ENCODE data around the gene CERCAM. TPM values are rescaled to one million over a fixed set of nuclear protein-coding genes. Genes with fewer than 3 reads are reported as not detected.

Gene CERCAM
- polyA plus RNA-seq, 2 of the 4 experiments (the other 2 are of a cell fraction) = 16.5 to 28.5 TPM

GRCh38 chr9:128408963-128409431 is 11.7 kb upstream of the CERCAM start (continued):
- TF ChIP-seq NFE2L2 (conservative IDR thresholded peaks at IDR 0.05; ENCODE audit: low read length) (no peak), RNF2 (IDR thresholded peaks at IDR 0.05; ENCODE audit: borderline replicate concordance, low read depth) (no peak)

- CTCF ChIA-PET = interaction anchor here (0.6 to 7.0 kb wide), 10 partner anchors 11 to 147 kb away, joined by 3 to 52 read pairs (median 5); partner anchors contain the start of genes CERCAM and URM1
- WGBS (ENCODE audit: missing lambda C conversion rate) = 67% methylated on average over 8 of the region's 8 CpGs
- DNase-seq (ENCODE audit: low read depth in 1 of 2, low spot score in 1 of 2) (no peak), FAIRE-seq (no peak), ATAC-seq (peak in 1 of 2 experiments; percentile 6; a peak in 2 of 6 replicates)
- Histone ChIP-seq H3K9me3 (no peaks in the 10 kb centered on the region), H3K27ac (no peak overlapping the region), H3K4me3 (no peak overlapping the region), H3K4me2 (no peak overlapping the region), H3K4me1 (peaks cover 6% of the 10 kb centered on the region; the same call in 1 of the 3 replicates)
- POLR2A ChIA-PET = no interaction called here
- TF ChIP-seq KDM1A (IDR thresholded peaks at IDR 0.05; ENCODE audit: low read depth) (no peak), RNF2 (IDR thresholded peaks at IDR 0.05; ENCODE audit: borderline replicate concordance, low read depth) (no peak), MYC (IDR thresholded peaks at IDR 0.05; ENCODE audit: borderline replicate concordance, low read length) (no peak), ZFP36 (IDR thresholded peaks at IDR 0.05; ENCODE audit: borderline replicate concordance, partially characterized antibody) (no peak), KDM5A (IDR thresholded peaks at IDR 0.05) (no peak), RARB (CRISPR knock-in tag; IDR thresholded peaks at IDR 0.05) (no peak), FOSL2 (IDR thresholded peaks at IDR 0.05) (no peak), FOSL2 (CRISPR knock-in tag; IDR thresholded peaks at IDR 0.05) (no peak), HOXB13 (CRISPR knock-in tag; IDR thresholded peaks at IDR 0.05; ENCODE audit: low read depth) (no peak), JUN (IDR thresholded peaks at IDR 0.05) (no peak), MAZ (IDR thresholded peaks at IDR 0.05; ENCODE audit: borderline replicate concordance, low read depth, low read length) (no peak), PBX3 (IDR thresholded peaks at IDR 0.05) (no peak)
These were observed 11.2 kb upstream of the CERCAM start for GRCh38 chr9:128409450-128409849.

GRCh38 chr9:128409978-128410377 is 10.7 kb upstream of the CERCAM start:
- 24% methylated on average over 6 of the region's 6 CpGs for WGBS (ENCODE audit: missing lambda C conversion rate)
- Histone ChIP-seq H3K4me2 (no peak overlapping the region), H3K4me3 (no peak overlapping the region), H3K9me3 (no peaks in the 10 kb centered on the region), H3K4me1 (peaks cover 6% of the 10 kb centered on the region; the same call in 1 of the 3 replicates), H3K27ac (no peak overlapping the region)
- DNase-seq (ENCODE audit: low read depth in 1 of 2, low spot score in 1 of 2) (peak in 1 of 2 experiments; percentile 59), FAIRE-seq (no peak), ATAC-seq (peak; percentile 64 to 77)
- POLR2A ChIA-PET = no interaction called here
- peak in 1 of 2 experiments; percentile 46; a peak in 3 of 5 replicates for TF ChIP-seq RAD21 (conservative IDR thresholded peaks at IDR 0.05 in 1 of 2, IDR thresholded peaks at IDR 0.05 in 1 of 2)
- TF ChIP-seq SMC3 (IDR thresholded peaks at IDR 0.05) = 0 out of 3 replicates have a peak, but pooled peaks have one; percentile 10
- TF ChIP-seq NPAS2 (CRISPR knock-in tag; IDR thresholded peaks at IDR 0.05; ENCODE audit: borderline replicate concordance) = no peak
- CTCF ChIA-PET = interaction anchor here (0.6 to 7.0 kb wide), 13 partner anchors 8 to 148 kb away, joined by 3 to 52 read pairs (median 3); partner anchors contain the start of genes CERCAM and URM1

GRCh38 chr9:128411364-128412119 is 9.1 kb upstream of the CERCAM start:
- Histone ChIP-seq H3K4me3 (no peak overlapping the region), H3K4me1 (no peaks in the 10 kb centered on the region), H3K27ac (no peak overlapping the region; a peak in 1 of 6 replicates), H3K4me2 (no peak overlapping the region), H3K9me3 (no peaks in the 10 kb centered on the region)
- TF ChIP-seq BHLHE40 (IDR thresholded peaks at IDR 0.05; ENCODE audit: low read depth, low read length) (no peak), ZFP36 (IDR thresholded peaks at IDR 0.05; ENCODE audit: borderline replicate concordance, partially characterized antibody) (no peak), KDM5A (IDR thresholded peaks at IDR 0.05) (no peak), ZSCAN20 (CRISPR knock-in tag; IDR thresholded peaks at IDR 0.05) (no peak), BCL3 (IDR thresholded peaks at IDR 0.05) (no peak), HES2 (IDR thresholded peaks at IDR 0.05) (no peak), NFE2L2 (conservative IDR thresholded peaks at IDR 0.05; ENCODE audit: low read length) (no peak), PBX3 (IDR thresholded peaks at IDR 0.05) (no peak), ESRRA (IDR thresholded peaks at IDR 0.05; ENCODE audit: borderline replicate concordance, low read length) (no peak), CTCF (IDR thresholded peaks at IDR 0.05) (no peak)
- DNase-seq (ENCODE audit: low read depth in 1 of 2, low spot score in 1 of 2) (no peak), ATAC-seq (no peak; a peak in 2 of 6 replicates), FAIRE-seq (no peak)
- WGBS (ENCODE audit: missing lambda C conversion rate) = 62% methylated on average over 10 of the region's 11 CpGs
- ChIA-PET POLR2A (interaction anchor here (0.5 to 1.0 kb wide), 2 partner anchors 9 to 225 kb away, joined by 3 read pairs; partner anchors contain the start of gene CERCAM), CTCF (interaction anchor here (0.6 to 7.0 kb wide), 23 partner anchors 8 to 466 kb away, joined by 3 to 52 read pairs (median 4); partner anchors contain the start of gene CERCAM)
